Prostate gland (tissue), 2 donors: ENCODE measurements around the gene SLTM. TPM values are rescaled to one million over a fixed set of nuclear protein-coding genes. Genes with fewer than 3 reads are reported as not detected.

Source experiments
- DNase-seq: peaks from one replicate; pipeline ENCODE4 v3.0.0-alpha.2; 2019; ENCODE audit warnings: low spot score
- H3K27ac ChIP-seq, 2 donors: fragments of 200-600 bp; sonication (generic); 2 replicates each; pipeline ENCODE4 v1.5.1; 2017 to 2019
- H3K27me3 ChIP-seq: fragments of 200-600 bp; sonication (generic); replicated peaks from 2 replicates; pipeline ENCODE4 v1.5.1; 2019; ENCODE audit not compliant: insufficient read depth
- H3K36me3 ChIP-seq, 2 donors: fragments of 200-600 bp; sonication (generic); 1 replicate in 1 of 2; 2 replicates in 1 of 2; pipeline versions ENCODE4 v1.5.1 to v1.8.1; 2017 to 2019
- H3K4me1 ChIP-seq: fragments of 200-600 bp; sonication (generic); replicated peaks from 2 replicates; pipeline ENCODE4 v1.5.1; 2019
- H3K4me3 ChIP-seq, 2 donors: fragments of 200-600 bp; sonication (generic); 2 replicates each; pipeline ENCODE4 v1.5.1; 2017 to 2019
- H3K9me3 ChIP-seq: fragments of 200-600 bp; sonication (generic); 2 replicates; pipeline ENCODE4 v1.5.1; 2017
- POLR2A ChIP-seq: fragments of 450-650 bp; IDR thresholded peaks from one replicate; pipeline ENCODE4 v1.6.1; 2016; ENCODE audit warnings: antibody characterized with exemption, mild to moderate bottlenecking
- POLR2AphosphoS5 ChIP-seq: sonication (generic); formaldehyde crosslinking; IDR thresholded peaks from one replicate; pipeline ENCODE4 v1.6.1; 2017; ENCODE audit warnings: antibody characterized with exemption
- WGBS: methylation state at CpG from one replicate; pipeline ENCODE4 v1.1.5; 2018; 5-methylcytosine and 5-hydroxymethylcytosine counted together
- intact Hi-C: fragments of 100-400 bp; cut with DNase I; formaldehyde crosslinking; loops from one replicate; pipeline ENCODE4 v1.14.2; 2022
- total RNA-seq, 2 donors: library from RNA; depleted of rRNA; stranded (reverse); fragments of >200 nt; gene quantifications; one replicate each; pipeline ENCODE4 v1.1.0, GENCODE V29; 2016
- TF ChIP-seq, protein P1 (sequence below), 4 experiments: fragments of 200-600 bp in 2 of 4; fragments of 450-650 bp in 2 of 4; sonication (generic) in 2 of 4; IDR thresholded peaks; 1 replicate in 3 of 4; 2 replicates in 1 of 4; pipeline ENCODE4 v1.5.1; 2016 to 2019; ENCODE audit warnings: antibody characterized with exemption in 4 of 4, mild to moderate bottlenecking in 2 of 4, moderate library complexity in 2 of 4

SLTM gene
- total RNA-seq, 2 donors from 2014 or later = 65.8 to 73.3 TPM

DNA sequence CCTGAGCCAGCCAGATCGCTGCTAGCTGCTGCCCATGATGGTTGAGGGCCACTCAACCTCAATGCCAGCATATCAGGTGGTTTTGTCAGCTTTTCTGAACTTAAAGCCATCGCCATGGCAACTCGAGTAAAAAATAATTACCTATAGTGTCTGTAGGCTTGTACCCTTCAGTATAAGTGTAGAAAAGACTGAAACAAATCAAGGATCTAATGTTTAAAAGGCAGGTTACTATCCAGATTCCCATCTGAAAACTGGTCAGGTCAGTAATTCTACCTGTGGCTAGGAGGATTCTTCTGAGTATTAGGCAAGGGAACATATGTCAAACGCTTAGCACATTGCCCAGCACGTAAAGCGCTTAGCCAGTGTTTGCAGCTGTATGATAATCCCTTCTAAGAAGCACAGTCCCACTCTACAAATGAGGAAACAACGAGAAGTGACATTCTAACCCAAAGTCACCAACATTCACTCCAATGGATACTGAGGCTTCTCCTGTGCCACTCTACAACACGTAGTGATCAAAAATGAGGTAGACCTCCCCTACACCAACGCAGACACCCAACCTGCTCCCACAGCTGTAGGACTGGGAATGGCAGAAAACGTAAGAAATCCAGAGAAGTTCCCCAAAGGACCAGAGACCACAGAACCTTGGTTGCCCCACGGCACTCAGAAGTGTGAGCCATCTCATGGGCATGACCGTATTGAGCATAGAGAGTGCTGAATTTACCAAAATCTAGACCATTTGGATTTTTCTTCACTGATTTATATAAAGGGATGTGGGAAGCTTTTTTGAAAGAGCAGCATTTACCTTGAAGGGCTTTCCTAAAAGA is 55.3 kb downstream of the SLTM start:
- intact Hi-C loops = no loop called here
- WGBS = 96% methylated on average over 12 of the region's 12 CpGs
- Histone ChIP-seq H3K36me3 (peaks cover 8 to 25% of the 10 kb centered on the region in 2 donors), H3K27ac (no peak overlapping the region), H3K4me1 (no peaks in the 10 kb centered on the region), H3K4me3 (no peak overlapping the region), H3K9me3 (no peaks in the 10 kb centered on the region), H3K27me3 (no peaks in the 10 kb centered on the region)
- no peak for DNase-seq
- TF ChIP-seq, protein P1, sequence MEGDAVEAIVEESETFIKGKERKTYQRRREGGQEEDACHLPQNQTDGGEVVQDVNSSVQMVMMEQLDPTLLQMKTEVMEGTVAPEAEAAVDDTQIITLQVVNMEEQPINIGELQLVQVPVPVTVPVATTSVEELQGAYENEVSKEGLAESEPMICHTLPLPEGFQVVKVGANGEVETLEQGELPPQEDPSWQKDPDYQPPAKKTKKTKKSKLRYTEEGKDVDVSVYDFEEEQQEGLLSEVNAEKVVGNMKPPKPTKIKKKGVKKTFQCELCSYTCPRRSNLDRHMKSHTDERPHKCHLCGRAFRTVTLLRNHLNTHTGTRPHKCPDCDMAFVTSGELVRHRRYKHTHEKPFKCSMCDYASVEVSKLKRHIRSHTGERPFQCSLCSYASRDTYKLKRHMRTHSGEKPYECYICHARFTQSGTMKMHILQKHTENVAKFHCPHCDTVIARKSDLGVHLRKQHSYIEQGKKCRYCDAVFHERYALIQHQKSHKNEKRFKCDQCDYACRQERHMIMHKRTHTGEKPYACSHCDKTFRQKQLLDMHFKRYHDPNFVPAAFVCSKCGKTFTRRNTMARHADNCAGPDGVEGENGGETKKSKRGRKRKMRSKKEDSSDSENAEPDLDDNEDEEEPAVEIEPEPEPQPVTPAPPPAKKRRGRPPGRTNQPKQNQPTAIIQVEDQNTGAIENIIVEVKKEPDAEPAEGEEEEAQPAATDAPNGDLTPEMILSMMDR (IDR thresholded peaks at IDR 0.05) = no peak
- TF ChIP-seq POLR2AphosphoS5 (no peak), POLR2A (no peak)

- no peak for DNase-seq
- Histone ChIP-seq H3K4me1 (no peaks in the 10 kb centered on the region), H3K27ac (no peak overlapping the region), H3K36me3 (peaks cover 0 to 17% of the 10 kb centered on the region in 2 donors), H3K27me3 (no peaks in the 10 kb centered on the region), H3K9me3 (no peaks in the 10 kb centered on the region), H3K4me3 (no peak overlapping the region)
- WGBS = 86% methylated on average over 7 of the region's 7 CpGs
- TF ChIP-seq, protein P1 (IDR thresholded peaks at IDR 0.05) = no peak
- TF ChIP-seq POLR2AphosphoS5 = no peak
- no peak for TF ChIP-seq POLR2A
- intact Hi-C loops = no loop called here
These were observed 57.0 kb downstream of the SLTM start for GRCh38 chr15:58876306-58877106.

- Histone ChIP-seq H3K9me3 (no peaks in the 10 kb centered on the region), H3K4me1 (no peaks in the 10 kb centered on the region), H3K36me3 (peaks cover 0 to 14% of the 10 kb centered on the region in 2 donors), H3K27ac (no peak overlapping the region), H3K4me3 (no peak overlapping the region), H3K27me3 (no peaks in the 10 kb centered on the region)
- TF ChIP-seq POLR2AphosphoS5 = no peak
- TF ChIP-seq, protein P1 (IDR thresholded peaks at IDR 0.05) = no peak
- TF ChIP-seq POLR2A = no peak
- DNase-seq = no peak
- intact Hi-C loops = no loop called here
These were observed 58.1 kb downstream of the SLTM start for GRCh38 chr15:58875343-58875742.

DNA sequence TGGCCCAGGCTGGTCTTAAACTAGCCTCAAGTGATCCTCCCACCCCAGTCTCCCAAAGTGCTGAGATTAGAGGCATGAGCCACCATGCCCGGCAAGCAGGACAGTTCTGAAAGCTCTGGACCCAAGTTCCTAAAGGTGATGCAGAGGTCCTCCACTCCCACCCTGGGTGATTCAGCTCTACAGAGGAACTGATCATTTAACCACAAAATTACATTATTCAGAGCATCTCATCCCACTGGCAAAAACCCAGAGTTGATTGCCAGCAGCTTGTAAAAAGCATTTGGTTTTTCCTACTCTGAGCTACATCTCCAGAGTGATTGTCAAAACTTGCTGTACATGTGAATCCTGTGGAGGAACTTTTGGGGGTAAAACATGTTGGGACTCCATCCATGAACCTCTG is 60.2 kb downstream of the SLTM start:
- H3K4me3 ChIP-seq = no peak overlapping the region
- no peaks in the 10 kb centered on the region for H3K27me3 ChIP-seq
- intact Hi-C loops = no loop called here
- H3K9me3 ChIP-seq = no peaks in the 10 kb centered on the region
- H3K36me3 ChIP-seq = no peaks in the 10 kb centered on the region
- DNase-seq = no peak
- no peaks in the 10 kb centered on the region for H3K4me1 ChIP-seq
- no peak overlapping the region for H3K27ac ChIP-seq
- TF ChIP-seq, protein P1 (IDR thresholded peaks at IDR 0.05) = no peak
- TF ChIP-seq POLR2AphosphoS5 (no peak), POLR2A (no peak)
- 87% methylated on average over 1 of the region's 1 CpG for WGBS
